ENCODE measurements around the gene PANK1. TPM values are rescaled to one million over a fixed set of nuclear protein-coding genes. Genes with fewer than 3 reads are reported as not detected.

The PANK1 gene
- total RNA-seq, 1 donor from 2014 or later: 38.0 TPM

DNA sequence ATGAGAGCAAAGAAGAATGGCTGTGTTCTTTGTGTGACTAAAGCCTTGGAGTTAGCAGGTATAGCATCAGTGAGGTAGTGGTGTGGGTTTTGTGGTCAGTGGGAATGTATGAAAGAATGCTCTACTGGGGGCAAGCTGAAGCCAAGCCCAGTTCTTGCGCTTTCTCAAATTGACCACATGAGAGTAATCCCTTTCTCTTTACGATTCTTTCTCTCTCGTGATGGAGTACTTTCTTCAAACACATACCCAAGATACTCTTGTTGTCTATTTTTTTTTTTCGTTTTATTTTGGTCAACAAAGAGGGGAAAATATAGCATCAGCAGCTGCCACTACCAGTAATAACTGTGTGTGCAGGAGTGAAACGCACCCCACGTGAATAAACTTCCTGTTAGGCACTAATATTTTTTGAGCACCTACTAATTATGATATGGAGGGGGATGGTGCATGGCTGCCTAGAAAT, 8.4 kb upstream of the PANK1 start:
- H3K36me3 Mint-ChIP-seq (ENCODE audit: insufficient read depth): no peaks in the 10 kb centered on the region
- DNase-seq (ENCODE audit: low spot score, unreplicated experiment): no peak
- no peaks in the 10 kb centered on the region for H3K4me1 Mint-ChIP-seq (ENCODE audit: low read depth)
- H3K27me3 Mint-ChIP-seq: no peaks in the 10 kb centered on the region
- peaks cover 6% of the 10 kb centered on the region for H3K9me3 Mint-ChIP-seq (ENCODE audit: low read depth)
- TF ChIP-seq, protein P1, sequence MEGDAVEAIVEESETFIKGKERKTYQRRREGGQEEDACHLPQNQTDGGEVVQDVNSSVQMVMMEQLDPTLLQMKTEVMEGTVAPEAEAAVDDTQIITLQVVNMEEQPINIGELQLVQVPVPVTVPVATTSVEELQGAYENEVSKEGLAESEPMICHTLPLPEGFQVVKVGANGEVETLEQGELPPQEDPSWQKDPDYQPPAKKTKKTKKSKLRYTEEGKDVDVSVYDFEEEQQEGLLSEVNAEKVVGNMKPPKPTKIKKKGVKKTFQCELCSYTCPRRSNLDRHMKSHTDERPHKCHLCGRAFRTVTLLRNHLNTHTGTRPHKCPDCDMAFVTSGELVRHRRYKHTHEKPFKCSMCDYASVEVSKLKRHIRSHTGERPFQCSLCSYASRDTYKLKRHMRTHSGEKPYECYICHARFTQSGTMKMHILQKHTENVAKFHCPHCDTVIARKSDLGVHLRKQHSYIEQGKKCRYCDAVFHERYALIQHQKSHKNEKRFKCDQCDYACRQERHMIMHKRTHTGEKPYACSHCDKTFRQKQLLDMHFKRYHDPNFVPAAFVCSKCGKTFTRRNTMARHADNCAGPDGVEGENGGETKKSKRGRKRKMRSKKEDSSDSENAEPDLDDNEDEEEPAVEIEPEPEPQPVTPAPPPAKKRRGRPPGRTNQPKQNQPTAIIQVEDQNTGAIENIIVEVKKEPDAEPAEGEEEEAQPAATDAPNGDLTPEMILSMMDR (IDR thresholded peaks at IDR 0.05; ENCODE audit: unreplicated experiment): no peak
- H3K27ac Mint-ChIP-seq: no peak overlapping the region
- H3K4me3 Mint-ChIP-seq (ENCODE audit: low read depth): no peak overlapping the region

DNA sequence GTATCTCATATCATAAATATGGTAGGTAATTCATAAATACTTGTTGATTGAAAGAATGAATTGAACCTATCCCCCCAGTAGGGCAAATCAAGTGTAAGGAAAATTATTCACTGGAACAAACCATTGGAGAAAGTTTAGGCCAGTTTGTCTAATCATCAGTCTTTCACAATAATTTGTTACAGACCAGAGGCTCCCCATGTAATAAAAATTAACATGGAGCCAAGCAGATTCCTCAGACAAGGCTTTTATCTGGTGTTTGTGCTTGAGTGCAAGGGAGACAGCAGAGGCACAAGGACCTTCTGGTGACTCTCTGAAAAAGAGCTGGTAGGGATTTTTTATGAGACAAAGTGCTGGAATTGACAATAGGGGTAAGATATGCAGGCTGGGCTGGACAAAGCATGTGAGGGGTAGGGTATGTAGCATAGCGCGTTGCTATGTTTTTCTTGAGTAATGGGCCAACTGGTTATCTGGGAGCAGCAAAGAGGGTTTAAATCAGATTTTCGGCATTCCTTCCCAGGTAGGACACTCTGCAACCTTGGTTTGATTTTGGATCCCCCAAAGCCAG, 7.8 kb upstream of the PANK1 start:
- TF ChIP-seq, protein P1 (IDR thresholded peaks at IDR 0.05; ENCODE audit: unreplicated experiment): no peak
- H3K27ac Mint-ChIP-seq: no peak overlapping the region
- peaks cover 6% of the 10 kb centered on the region for H3K9me3 Mint-ChIP-seq (ENCODE audit: low read depth)
- no peaks in the 10 kb centered on the region for H3K4me1 Mint-ChIP-seq (ENCODE audit: low read depth)
- DNase-seq (ENCODE audit: low spot score, unreplicated experiment): no peak
- H3K27me3 Mint-ChIP-seq: no peaks in the 10 kb centered on the region
- H3K36me3 Mint-ChIP-seq (ENCODE audit: insufficient read depth): no peaks in the 10 kb centered on the region
- no peak overlapping the region for H3K4me3 Mint-ChIP-seq (ENCODE audit: low read depth)

DNA sequence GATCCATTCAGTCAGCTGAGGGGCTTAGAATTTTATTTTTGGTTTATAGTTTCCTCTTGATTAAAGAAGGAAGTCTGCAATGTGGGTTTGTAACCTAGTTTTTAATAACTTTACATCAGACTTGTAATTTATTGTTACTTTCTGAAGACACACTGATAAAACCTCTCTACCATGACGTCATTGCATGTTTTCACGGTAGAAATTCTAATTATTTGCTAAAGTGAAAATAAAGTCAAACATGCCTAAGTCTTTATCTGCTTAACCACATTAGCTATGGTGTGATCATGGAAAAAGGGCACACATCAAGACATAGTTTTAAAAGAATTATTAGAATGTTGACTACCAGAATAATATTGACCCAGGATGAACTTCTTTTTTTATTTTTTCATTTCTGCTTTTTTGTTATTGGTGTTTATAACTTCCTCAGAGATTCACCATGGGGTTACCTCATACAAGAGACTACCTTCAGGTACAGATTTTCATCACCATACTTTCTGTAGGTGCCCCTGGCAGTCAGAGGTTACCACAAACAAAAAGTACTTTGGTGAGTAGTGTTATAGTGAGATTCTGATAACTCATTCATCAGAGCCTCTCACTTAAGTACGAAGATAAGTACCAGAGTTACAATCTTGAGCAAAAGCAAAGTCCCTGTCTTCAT, 7.0 kb upstream of the PANK1 start:
- Mint-ChIP-seq H3K27me3 (no peaks in the 10 kb centered on the region), H3K27ac (no peak overlapping the region), H3K4me3 (ENCODE audit: low read depth) (no peak overlapping the region), H3K4me1 (ENCODE audit: low read depth) (no peaks in the 10 kb centered on the region), H3K36me3 (ENCODE audit: insufficient read depth) (no peaks in the 10 kb centered on the region), H3K9me3 (ENCODE audit: low read depth) (peaks cover 6% of the 10 kb centered on the region)
- no peak for DNase-seq (ENCODE audit: low spot score, unreplicated experiment)
- TF ChIP-seq, protein P1 (IDR thresholded peaks at IDR 0.05; ENCODE audit: unreplicated experiment): no peak

DNA sequence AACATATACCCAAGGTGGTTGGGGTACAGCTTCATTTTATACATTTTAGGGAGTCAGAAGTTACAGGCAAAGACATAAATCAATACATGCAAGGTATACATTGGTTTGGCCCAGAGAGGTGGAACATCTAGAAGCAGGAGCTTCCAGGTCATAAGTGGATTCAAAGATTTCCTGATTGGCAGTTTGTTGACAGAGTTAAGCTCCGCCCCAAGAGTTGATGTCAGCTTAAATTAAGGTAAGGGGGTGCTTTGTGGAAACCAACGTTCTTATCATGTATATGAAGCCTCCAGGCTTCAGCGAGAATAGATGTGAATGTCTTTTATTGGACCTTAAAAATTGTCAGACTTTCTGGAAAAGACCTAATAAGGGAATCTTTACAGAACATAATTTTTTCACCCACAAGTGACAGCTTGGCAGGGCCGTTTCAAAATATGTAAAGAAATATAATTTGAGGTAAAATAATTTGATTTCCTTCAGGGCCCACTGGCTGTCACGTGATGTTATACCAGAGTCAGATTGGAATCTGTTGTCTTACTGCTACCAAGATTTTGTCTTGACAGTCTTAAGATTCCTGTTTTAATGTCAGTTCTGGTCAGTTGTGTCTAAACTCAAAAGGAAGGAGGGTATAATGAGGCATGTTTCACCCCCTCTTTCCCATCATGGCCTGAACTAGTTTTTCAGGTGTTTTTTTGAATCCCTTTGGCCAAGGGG, 6.3 kb upstream of the PANK1 start:
- Mint-ChIP-seq H3K27ac (no peak overlapping the region), H3K4me3 (ENCODE audit: low read depth) (no peak overlapping the region), H3K9me3 (ENCODE audit: low read depth) (peaks cover 6% of the 10 kb centered on the region), H3K36me3 (ENCODE audit: insufficient read depth) (no peaks in the 10 kb centered on the region), H3K27me3 (no peaks in the 10 kb centered on the region), H3K4me1 (ENCODE audit: low read depth) (peaks cover 4% of the 10 kb centered on the region)
- TF ChIP-seq, protein P1 (IDR thresholded peaks at IDR 0.05; ENCODE audit: unreplicated experiment): no peak
- no peak for DNase-seq (ENCODE audit: low spot score, unreplicated experiment)

DNA sequence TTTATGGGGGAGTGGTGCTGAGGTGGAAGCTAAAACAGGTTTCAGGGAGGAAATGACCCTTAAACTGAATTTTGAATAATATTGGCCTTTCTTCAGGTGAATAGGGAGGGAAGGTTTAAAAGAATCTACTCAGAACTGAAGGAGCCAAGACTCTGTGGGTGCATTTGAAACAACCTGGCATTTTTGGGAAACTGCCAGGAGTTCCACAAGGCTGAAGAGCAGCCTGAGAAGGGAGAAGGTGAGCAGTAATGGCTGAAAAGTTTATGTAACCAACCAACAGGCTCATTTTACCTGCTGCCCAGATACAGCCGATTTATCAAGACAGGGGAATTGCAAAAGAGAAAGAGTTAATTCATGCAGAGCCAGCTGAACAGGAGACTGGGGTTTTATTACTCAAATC, 4.0 kb upstream of the PANK1 start:
- no peaks in the 10 kb centered on the region for H3K36me3 Mint-ChIP-seq (ENCODE audit: insufficient read depth)
- TF ChIP-seq, protein P1 (IDR thresholded peaks at IDR 0.05; ENCODE audit: unreplicated experiment): no peak
- H3K9me3 Mint-ChIP-seq (ENCODE audit: low read depth): no peaks in the 10 kb centered on the region
- no peak for DNase-seq (ENCODE audit: low spot score, unreplicated experiment)
- H3K4me1 Mint-ChIP-seq (ENCODE audit: low read depth): peaks cover 14% of the 10 kb centered on the region
- H3K27ac Mint-ChIP-seq: no peak overlapping the region
- no peaks in the 10 kb centered on the region for H3K27me3 Mint-ChIP-seq
- H3K4me3 Mint-ChIP-seq (ENCODE audit: low read depth): no peak overlapping the region

All from progenitor cell of endocrine pancreas (in vitro differentiated cells).